HG03571 (cell line): ENCODE data around the gene MRGPRD.
"Not testable (repeated sequence)": the region's sequence is repeated elsewhere in the genome, so short reads cannot be mapped to it uniquely, and the experiment has no call there.

Experiments used
- ATAC-seq: cut with Tn5 transposase; IDR thresholded peaks from one replicate; pipeline ENCODE4 v1.9.1; 2021; ENCODE audit not compliant: unreplicated experiment

Gene MRGPRD

DNA sequence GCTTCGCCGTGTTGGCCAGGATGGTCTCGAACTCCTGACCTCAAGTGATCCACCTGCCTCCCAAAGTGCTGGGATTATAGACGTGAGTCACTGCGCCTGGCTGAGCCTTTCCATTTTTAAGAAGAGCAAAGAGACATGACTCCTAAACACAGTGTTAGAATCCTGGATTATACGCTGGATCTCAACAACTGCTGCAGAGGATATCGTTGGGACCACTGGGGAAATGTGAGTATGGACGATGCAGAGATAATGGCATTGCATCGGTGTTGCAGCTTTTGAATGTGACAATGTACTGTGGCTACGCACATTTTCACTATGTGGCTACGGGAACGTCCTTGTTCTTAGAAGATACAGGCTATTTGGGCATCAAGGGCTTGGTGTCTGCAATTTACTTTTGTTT lies 26.0 kb upstream of the MRGPRD start:
- no peak for ATAC-seq

GRCh38 chr11:69005631-69006368 lies 25.0 kb upstream of the MRGPRD start:
- no peak for ATAC-seq

DNA sequence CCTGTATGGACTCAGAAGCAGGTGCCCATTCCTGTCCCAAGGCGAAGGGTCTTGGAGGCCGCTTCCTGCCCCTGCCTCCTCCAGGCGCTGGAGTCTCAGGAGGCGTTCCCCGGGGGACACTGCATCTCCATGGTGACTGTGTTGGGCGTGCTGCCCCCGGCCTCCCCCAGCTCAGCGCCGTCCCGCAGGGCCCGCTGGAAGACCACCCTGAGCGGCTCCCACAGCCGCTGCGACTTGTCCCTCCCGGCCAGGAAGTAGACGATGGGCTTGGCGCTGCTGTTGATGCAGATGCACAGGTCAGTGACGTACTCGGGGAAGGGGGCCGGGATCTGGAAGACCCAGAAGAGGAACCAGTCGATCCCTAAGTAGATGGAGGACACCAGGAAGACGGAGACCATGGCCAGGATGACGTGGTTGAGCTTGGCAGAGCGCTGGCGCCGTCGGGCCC lies 24.4 kb upstream of the MRGPRD start:
- ATAC-seq: no peak

- ATAC-seq: no peak
Measured at GRCh38 chr11:69004411-69005182, 23.8 kb upstream of the MRGPRD start.

GRCh38 chr11:69003866-69004367 lies 23.1 kb upstream of the MRGPRD start:
- ATAC-seq: no peak

DNA sequence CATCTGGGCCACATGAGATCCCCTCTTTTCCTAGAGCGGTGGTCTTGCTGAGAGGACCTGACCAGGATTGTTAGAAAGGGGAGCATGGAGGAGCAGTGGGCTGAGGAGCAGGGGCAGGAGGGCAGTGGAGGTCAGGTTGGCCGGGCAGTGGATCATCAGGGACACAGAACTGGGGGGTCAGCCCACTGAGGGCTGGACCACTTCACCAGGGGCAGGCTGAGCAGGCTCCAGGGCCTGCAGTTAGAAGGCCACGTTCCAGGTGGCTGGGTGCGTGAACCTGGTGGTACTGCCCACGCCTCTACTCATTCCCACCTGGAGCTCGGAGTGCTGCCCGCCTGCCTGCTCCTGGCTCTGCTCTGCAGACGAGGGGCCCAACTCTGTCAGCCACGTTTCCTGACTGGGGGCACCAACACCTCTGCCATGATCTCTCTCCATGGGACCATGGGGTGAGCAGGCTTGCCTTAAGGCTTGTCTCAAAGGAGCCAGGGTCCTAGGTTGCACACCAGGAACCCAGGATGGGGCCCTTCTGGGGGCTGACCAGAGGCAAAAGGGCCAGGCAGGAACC lies 22.6 kb upstream of the MRGPRD start:
- no peak for ATAC-seq

GRCh38 chr11:69002570-69003231 lies 21.9 kb upstream of the MRGPRD start:
- no peak for ATAC-seq

GRCh38 chr11:69002110-69002569 lies 21.4 kb upstream of the MRGPRD start:
- ATAC-seq: no peak

DNA sequence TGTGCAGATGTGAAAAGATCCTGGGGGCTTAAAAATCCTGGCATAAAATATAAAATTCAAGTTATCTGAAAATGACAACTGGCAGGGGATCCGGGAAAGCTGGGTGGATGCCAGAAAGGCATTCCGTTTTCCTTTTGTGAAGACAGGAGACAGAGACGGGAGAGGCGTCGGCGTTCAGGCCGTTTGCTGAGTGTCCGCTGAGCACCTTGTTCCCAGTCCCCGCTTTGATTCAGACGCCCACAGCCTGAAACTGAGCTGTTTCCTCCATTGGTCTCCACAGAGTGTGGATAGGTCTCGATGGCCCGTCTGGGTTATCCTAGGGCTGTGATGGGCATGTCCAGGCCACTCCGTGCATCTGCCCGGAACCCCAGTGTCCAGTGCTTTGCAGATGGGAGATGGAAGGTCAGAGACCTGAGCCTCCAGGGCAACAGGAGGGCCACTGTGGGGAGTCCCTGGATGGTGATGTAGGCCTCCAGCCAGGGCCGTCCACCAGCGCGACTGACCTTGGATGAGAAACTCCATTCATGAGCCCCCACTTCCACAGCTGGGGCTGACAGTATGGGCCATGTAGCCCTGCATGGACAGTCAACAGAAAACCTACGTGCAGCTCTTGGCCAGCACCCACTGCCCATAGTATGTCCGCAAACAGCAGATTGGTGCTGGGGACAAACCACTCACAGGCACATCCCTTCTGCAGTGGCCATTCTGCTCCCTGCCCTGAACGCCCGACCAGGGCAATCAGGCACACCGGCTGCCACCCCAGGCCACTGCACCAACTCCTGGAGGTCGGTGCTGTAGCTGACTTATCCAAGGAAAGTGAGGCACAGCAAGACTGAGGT lies 20.7 kb upstream of the MRGPRD start:
- ATAC-seq: no peak

DNA sequence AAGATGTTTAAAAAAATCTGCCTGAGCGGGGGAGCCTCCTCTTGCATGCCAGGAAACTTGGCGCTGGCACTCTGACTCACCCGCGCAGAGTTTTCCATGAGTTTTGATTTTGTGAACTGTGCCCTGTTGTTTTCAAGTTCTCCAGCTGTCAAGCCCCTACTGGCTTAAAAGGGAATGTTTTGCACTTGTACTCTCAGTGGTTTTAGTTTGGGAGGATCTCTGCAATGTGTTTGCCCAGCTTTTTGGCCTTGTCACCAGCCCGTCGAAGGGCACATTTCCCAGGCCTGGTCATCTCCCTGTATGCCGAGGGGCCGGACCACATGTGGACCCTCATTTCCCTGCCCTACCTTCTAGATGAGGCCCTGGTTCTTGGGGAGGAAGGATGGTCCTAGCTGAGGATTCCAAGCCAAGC lies 20.1 kb upstream of the MRGPRD start:
- no peak for ATAC-seq

DNA sequence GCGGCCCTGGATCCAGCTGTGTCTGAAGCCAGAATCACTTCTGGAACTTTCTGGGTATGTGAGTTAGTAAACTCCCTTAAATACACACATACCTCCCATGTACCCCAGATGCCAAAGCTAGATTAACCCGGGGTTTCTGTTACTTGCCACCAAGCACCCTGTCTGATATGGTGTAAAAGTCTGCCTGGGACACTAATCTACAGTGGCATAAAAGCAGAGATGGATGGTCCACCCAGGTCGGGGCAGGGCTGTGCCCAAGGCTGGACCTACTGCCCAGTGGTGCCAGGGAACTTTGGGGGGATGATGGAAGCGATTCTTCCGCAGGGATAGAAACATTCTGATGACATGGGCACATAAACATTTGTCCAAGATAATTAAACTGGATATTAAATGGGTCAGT lies 19.6 kb upstream of the MRGPRD start:
- ATAC-seq: no peak

GRCh38 chr11:68999748-69000355 lies 19.1 kb upstream of the MRGPRD start:
- ATAC-seq: not testable (repeated sequence)

DNA sequence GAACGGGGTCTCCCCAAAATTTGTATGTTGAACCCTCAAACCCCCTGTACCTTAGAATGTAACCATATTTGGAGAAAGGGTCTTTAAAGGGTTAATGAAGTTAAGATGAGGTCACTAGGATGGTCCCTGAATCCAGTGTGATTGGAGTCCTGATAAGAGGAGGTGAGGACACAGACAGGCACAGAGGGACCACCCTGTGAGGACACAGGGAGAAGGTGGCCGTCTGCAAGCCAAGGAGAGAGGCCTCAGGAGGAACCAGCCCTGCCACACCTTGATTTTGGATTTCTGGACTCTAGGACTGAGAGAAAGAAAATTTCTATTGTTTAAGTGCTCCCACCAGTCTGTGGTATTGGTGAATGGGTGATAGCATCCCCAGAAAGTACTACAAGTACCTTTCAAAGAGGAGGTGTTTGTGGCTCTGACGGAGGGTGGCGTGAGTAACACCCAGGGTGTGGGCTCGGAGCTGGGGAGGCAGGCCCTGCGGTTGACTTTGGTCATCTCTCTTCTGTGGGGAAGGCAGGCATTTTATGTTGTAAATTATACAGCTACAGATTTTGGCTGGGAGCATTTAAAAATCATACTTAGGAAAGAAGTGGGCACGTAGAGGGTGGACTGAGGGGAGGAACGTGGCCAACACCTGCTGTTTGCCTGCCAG lies 18.4 kb upstream of the MRGPRD start:
- no peak for ATAC-seq

GRCh38 chr11:68998390-68998911 lies 17.7 kb upstream of the MRGPRD start:
- no peak for ATAC-seq

DNA sequence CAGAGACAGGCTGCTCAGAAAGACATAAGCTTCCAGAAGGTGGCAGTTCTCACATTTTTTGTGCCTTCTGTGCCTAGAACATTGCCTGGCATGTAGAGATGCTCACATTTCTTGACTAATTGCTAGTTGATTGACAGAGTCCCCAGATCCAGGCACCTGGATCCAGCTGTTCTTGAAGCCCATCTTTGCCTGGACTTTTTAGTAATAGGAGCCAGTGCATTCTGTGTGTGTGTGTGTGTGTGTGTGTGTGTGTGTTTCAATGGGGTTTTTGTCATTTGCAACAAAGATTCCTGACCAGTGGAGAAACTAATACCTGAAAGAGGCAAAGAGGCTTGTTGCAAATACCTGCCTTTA lies 17.2 kb upstream of the MRGPRD start:
- ATAC-seq: no peak

DNA sequence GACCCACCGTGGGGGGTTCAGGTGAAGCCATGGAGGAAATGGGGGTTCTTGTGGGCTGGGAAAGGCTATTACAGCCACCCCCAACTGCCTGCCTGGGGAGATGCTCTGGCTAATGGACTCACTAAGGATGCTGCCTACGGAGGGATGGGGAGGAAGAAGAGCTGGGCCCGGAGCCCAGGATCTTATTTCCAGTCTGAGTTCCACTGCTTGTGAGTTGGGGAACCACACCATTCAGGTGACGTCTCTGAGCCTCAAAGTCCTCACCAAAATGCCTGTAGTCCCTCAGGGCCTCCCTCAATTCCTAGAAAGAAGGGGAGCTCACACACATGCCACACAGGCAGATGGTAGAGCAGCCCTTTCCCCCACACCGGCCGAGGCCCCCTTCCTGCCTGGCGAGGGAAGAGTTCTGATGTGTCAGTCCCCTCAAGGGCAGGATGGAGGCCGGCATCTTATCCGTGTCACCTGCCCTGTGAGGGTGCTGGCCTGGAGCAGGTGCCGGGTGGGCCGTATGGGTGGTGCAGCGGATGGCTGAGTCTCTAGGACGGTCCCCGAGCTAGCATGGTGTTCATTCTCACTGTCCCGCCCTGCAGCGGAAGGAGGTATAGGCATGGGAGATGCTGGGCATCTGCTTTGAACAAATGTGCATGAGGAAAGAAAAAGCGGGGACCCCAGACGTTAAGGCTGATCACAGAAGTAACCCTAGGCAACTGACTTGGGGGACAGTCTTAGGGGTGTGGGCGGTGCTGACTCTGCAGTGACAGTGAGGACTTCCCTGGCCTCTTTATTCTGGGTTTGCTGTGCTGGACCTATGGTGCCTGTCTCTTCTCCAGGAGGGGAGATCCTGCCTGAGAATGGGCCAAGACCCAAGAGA lies 16.6 kb upstream of the MRGPRD start:
- ATAC-seq: no peak

GRCh38 chr11:68996376-68997123 lies 15.8 kb upstream of the MRGPRD start:
- no peak for ATAC-seq

- no peak for ATAC-seq
Measured at GRCh38 chr11:68994894-68995285, 14.1 kb upstream of the MRGPRD start.
